Measurements from ENCODE around the gene RBM23.

DNA sequence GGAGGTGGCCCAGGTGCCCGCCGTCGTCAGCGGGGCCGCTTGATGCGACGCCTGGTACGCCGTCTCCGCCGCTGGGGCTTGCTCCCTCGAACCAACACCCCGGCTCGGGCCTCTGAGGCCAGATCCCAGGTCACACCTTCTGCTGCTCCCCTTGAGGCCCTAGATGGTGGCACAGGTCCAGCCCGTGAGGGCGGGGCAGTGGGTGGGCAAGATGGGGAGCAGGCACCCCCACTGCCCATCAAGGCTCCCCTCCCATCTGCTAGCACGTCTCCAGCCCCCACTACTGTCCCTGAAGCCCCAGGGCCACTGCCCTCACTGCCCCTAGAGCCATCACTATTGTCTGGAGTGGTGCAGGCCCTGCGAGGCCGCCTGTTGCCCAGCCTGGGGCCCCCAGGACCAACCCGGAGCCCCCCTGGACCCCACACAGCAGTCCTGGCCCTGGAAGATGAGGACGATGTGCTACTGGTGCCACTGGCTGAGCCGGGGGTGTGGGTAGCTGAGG is 41.9 kb downstream of the RBM23 start:
- TF ChIP-seq CTCF (IDR thresholded peaks at IDR 0.05): no peak
- TF ChIP-seq POLR2AphosphoS5 (IDR thresholded peaks at IDR 0.05): no peak
- no peak for TF ChIP-seq POLR2A (IDR thresholded peaks at IDR 0.05)

Measured in prostate gland (tissue), 2 donors.